GM08714 (cell line): ENCODE results near the gene CRYBB3.
"Not testable (repeated sequence)": the region's sequence is repeated elsewhere in the genome, so short reads cannot be mapped to it uniquely, and the experiment has no call there.

Experiments used
- H3K4me3 ChIP-seq: fragments of 200-500 bp; sonication (Bioruptor generic); 2 replicates; pipeline ENCODE4 v1.5.1; 2014; ENCODE audit warnings: mild to moderate bottlenecking, low read length, inconsistent platforms
- ZNF274 ChIP-seq: IDR thresholded peaks from 2 replicates; pipeline ENCODE4 v1.6.1; 2012; ENCODE audit warnings: mild to moderate bottlenecking, low read depth, low read length

Gene CRYBB3

GRCh38 chr22:25167834-25168601, 31.6 kb upstream of the CRYBB3 start:
- no peak for TF ChIP-seq ZNF274
- no peak overlapping the region for H3K4me3 ChIP-seq

DNA sequence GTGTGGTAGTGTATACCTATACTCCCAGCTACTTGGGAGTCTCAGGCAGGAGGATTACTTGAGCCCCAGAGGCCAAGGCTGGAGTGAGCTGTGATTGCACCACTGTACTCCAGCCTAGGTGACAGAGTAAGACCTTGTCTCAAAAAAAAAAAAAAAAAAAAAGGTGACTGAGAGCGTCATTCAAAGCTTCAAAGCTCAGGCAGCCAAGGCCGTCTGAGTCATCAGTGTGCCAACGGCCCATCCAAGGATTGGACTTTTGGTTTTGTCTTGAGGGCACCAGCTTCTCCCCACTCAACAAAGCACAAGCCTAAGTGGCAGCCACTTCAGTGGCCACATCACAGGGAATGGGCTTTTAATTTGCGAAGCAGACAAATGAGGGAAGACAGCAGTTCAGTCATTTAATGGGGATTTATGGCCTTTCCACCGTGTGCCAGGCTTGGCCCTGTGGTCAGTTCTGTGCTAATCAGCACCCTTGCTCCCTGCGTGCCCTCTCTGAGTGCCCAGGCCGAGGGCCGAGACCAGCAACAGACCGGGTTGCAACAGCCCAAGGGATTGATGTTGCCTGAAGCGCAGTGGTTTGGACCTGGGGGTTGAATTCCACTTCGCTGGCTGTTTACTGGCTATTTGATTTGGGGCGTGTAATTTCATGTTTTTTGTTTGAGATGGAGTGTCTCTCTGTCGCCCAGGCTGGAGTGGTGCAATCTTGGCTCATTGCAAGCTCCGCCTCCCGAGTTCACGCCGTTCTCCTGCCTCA, 30.2 kb upstream of the CRYBB3 start:
- H3K4me3 ChIP-seq: no peak overlapping the region
- TF ChIP-seq ZNF274: no peak

- no peak for TF ChIP-seq ZNF274
- H3K4me3 ChIP-seq: no peak overlapping the region
Measured at GRCh38 chr22:25170426-25170980, 29.2 kb upstream of the CRYBB3 start.

GRCh38 chr22:25172153-25172552, 27.5 kb upstream of the CRYBB3 start:
- H3K4me3 ChIP-seq: no peak overlapping the region
- TF ChIP-seq ZNF274: no peak

- no peak for TF ChIP-seq ZNF274
- H3K4me3 ChIP-seq: no peak overlapping the region
Measured at GRCh38 chr22:25174156-25174887, 25.3 kb upstream of the CRYBB3 start.

GRCh38 chr22:25174888-25175411, 24.7 kb upstream of the CRYBB3 start:
- TF ChIP-seq ZNF274: no peak
- H3K4me3 ChIP-seq: no peak overlapping the region

- no peak overlapping the region for H3K4me3 ChIP-seq
- TF ChIP-seq ZNF274: no peak
Measured at GRCh38 chr22:25176175-25176574, 23.5 kb upstream of the CRYBB3 start.

DNA sequence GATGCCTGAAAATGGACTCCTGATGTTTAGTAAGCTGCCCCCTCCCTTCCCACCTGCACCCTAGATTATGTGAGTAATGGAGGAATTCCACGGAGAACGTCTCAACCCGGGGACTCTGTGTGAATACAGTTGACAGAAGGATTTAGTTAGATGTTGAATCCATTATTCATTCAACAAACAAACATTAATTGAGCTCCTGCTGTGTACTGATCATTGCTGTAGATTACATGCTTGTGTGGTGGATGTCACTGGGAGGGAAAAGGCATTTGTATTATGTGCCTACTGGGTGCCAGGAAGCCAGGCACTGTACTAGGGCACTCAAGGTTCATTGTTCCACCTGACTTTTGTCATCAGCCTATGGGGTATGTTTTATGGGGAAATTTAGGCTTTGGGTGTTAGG, 22.9 kb upstream of the CRYBB3 start:
- H3K4me3 ChIP-seq: no peak overlapping the region
- no peak for TF ChIP-seq ZNF274

DNA sequence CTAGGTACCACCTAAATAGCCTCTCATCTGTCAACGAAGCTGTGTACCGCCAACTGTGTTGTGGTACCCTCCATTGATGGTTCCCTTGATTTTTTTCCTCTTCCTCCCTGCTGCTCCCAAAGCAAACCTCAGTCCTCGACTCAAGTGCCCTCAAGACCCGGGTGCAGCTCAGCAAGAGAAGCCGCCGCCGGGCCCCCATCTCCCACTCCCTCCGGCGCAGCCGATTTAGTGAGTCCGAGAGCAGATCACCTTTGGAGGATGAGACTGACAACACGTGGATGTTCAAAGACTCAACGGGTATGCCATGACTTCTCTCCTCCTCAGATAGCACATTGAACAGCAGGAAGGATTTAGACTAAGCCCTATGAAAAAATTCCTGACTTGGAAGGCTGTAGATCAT, 22.4 kb upstream of the CRYBB3 start:
- no peak overlapping the region for H3K4me3 ChIP-seq
- no peak for TF ChIP-seq ZNF274

GRCh38 chr22:25177895-25178294, 21.8 kb upstream of the CRYBB3 start:
- TF ChIP-seq ZNF274: no peak
- H3K4me3 ChIP-seq: no peak overlapping the region

DNA sequence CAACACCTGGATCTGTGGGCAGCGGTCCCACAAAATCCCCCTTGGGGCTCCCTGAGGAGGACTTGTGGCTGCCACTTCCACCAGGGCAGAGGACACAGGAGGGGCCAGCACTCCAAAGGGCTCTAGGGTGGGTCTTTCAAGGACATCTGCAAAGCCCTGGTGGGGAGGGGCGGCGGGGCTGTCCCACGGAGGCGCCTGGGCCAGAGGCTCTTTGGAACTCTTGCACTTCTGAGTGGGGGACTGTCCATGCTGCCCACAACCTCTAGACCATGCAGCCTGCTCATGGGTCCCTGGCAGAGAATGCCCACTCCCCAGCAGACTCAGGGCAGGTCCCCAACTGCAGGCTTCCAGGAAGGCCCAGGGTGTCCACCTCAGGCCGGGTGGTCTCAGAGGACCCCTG, 21.3 kb upstream of the CRYBB3 start:
- not testable (repeated sequence) for H3K4me3 ChIP-seq

DNA sequence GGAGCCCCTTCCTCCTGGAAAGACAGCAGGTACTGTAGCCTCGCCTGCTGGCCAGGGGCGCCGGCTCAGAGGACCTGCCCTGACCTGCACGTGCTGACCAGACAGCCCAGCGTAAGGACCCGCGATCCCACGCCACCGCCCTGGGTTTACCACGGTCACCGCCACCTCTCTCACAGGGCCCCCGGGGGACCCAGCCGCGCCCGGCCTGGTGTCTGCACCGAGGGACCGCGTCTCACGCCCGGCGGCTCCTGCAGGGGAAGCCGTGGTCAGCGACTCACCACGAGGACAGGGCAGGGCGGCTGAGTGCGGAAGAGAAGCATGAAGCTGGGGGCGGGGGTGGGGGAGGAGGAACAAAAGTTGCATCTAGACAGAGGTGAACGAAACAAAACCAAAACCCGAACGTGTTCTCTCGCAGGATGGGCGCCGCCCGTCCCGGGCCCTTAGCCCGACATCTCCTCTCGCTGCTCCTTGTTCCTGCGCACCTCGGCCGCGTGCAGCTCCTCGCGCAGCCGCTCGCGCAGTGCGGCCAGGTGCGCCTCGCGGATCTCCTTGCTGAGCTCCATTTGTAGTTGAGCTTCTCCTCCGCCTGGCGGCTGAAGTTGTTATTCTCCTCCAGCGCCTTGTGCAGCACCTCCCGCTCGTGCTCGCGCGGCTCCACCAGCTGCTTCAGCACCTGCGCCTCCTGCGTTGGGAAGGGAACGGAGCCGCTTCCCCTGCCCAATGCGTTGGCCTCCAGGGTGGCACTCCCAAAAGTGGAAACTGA, 20.6 kb upstream of the CRYBB3 start:
- not testable (repeated sequence) for H3K4me3 ChIP-seq

GRCh38 chr22:25182131-25183110, 17.2 kb upstream of the CRYBB3 start:
- no peak overlapping the region for H3K4me3 ChIP-seq
- no peak for TF ChIP-seq ZNF274
